ENCODE measurements around the gene SRSF4. TPM values are rescaled to one million over a fixed set of nuclear protein-coding genes. Genes with fewer than 3 reads are reported as not detected.

SRSF4 gene
- total RNA-seq, 1 donor from 2014 or later: 52.6 TPM

DNA sequence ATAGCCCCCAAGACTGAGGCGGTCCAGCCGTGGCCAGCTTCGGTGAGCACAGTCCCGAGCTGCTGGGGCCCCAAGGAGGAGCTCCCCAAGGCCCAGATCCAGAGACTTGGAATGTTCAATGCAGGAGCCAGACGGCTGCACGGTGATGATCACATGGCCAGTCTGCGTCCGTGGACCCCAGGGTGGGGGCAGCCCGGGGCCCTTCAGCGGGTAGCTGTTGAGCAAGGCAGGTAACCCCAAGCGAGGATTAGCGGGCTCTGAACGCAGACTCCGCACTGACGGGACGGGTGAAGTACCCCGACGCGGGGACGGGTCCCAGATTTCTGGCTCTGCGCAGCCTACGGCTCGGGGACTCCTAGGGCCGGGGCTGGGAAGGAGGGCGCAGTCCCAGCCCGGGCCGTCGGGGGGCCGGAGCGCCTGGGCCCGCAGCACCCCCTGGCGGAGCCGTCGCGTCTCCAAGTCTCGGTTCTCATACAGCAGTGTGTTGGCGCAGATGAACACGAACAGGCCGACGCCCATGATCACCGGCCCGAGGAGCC lies 60.7 kb downstream of the SRSF4 start:
- no peak overlapping the region for H2AFZ ChIP-seq (ENCODE audit: low read depth, low read length)
- H3K4me1 Mint-ChIP-seq (ENCODE audit: low read depth, unreplicated experiment): no peaks in the 10 kb centered on the region
- FAIRE-seq (no peak), DNase-seq (ENCODE audit: low read depth) (no peak)
- H3K27ac ChIP-seq (ENCODE audit: low read depth, low read length): no peak overlapping the region
- peak overlapping the region; percentile 57 for H3K4me3 ChIP-seq (ENCODE audit: insufficient read depth, low read depth, low read length)
- TF ChIP-seq EZH2 (IDR thresholded peaks at IDR 0.05; ENCODE audit: insufficient read depth, low read length): no peak
- TF ChIP-seq, protein P1, sequence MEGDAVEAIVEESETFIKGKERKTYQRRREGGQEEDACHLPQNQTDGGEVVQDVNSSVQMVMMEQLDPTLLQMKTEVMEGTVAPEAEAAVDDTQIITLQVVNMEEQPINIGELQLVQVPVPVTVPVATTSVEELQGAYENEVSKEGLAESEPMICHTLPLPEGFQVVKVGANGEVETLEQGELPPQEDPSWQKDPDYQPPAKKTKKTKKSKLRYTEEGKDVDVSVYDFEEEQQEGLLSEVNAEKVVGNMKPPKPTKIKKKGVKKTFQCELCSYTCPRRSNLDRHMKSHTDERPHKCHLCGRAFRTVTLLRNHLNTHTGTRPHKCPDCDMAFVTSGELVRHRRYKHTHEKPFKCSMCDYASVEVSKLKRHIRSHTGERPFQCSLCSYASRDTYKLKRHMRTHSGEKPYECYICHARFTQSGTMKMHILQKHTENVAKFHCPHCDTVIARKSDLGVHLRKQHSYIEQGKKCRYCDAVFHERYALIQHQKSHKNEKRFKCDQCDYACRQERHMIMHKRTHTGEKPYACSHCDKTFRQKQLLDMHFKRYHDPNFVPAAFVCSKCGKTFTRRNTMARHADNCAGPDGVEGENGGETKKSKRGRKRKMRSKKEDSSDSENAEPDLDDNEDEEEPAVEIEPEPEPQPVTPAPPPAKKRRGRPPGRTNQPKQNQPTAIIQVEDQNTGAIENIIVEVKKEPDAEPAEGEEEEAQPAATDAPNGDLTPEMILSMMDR (IDR thresholded peaks at IDR 0.05; ENCODE audit: insufficient read depth, low read depth, low read length): peak; percentile 32
- H3K36me3 Mint-ChIP-seq (ENCODE audit: low read depth, unreplicated experiment): peaks cover 6% of the 10 kb centered on the region
- H3K27ac Mint-ChIP-seq (ENCODE audit: unreplicated experiment): no peak overlapping the region
- no peaks in the 10 kb centered on the region for H3K9me3 Mint-ChIP-seq (ENCODE audit: unreplicated experiment)
- H3K9ac ChIP-seq (ENCODE audit: low read length): no peak overlapping the region
- no peaks in the 10 kb centered on the region for H3K79me2 ChIP-seq (ENCODE audit: insufficient read depth, low read length)
- peaks cover 14% of the 10 kb centered on the region for H4K20me1 ChIP-seq (ENCODE audit: insufficient read depth, low read length)
- peaks cover 4% of the 10 kb centered on the region for H3K27me3 Mint-ChIP-seq (ENCODE audit: low read depth, unreplicated experiment)
- peaks cover 22% of the 10 kb centered on the region for H3K4me1 ChIP-seq (ENCODE audit: insufficient read depth, low read length)
- no peaks in the 10 kb centered on the region for H3K9me3 ChIP-seq (ENCODE audit: insufficient read depth, low read depth, low read length)
- H3K36me3 ChIP-seq (ENCODE audit: insufficient read depth, low read length): no peaks in the 10 kb centered on the region
- H3K4me2 ChIP-seq (ENCODE audit: low read length): peak overlapping the region; percentile 98
- H3K4me3 Mint-ChIP-seq (ENCODE audit: unreplicated experiment): no peak overlapping the region
- no peaks in the 10 kb centered on the region for H3K27me3 ChIP-seq (ENCODE audit: insufficient read depth, low read length)

- no peak overlapping the region for H3K4me3 ChIP-seq (ENCODE audit: insufficient read depth, low read depth, low read length)
- H3K36me3 ChIP-seq (ENCODE audit: insufficient read depth, low read length): no peaks in the 10 kb centered on the region
- H3K9me3 ChIP-seq (ENCODE audit: insufficient read depth, low read depth, low read length): no peaks in the 10 kb centered on the region
- Mint-ChIP-seq H3K4me1 (ENCODE audit: low read depth, unreplicated experiment) (no peaks in the 10 kb centered on the region), H3K9me3 (ENCODE audit: unreplicated experiment) (no peaks in the 10 kb centered on the region), H3K27ac (ENCODE audit: unreplicated experiment) (no peak overlapping the region), H3K27me3 (ENCODE audit: low read depth, unreplicated experiment) (peaks cover 4% of the 10 kb centered on the region), H3K36me3 (ENCODE audit: low read depth, unreplicated experiment) (peaks cover 12% of the 10 kb centered on the region), H3K4me3 (ENCODE audit: unreplicated experiment) (no peak overlapping the region)
- H3K4me2 ChIP-seq (ENCODE audit: low read length): no peak overlapping the region
- TF ChIP-seq EZH2 (IDR thresholded peaks at IDR 0.05; ENCODE audit: insufficient read depth, low read length): no peak
- TF ChIP-seq, protein P1 (IDR thresholded peaks at IDR 0.05; ENCODE audit: insufficient read depth, low read depth, low read length): no peak
- no peak for FAIRE-seq
- no peak for DNase-seq (ENCODE audit: low read depth)
- H3K9ac ChIP-seq (ENCODE audit: low read length): no peak overlapping the region
- peaks cover 14% of the 10 kb centered on the region for H4K20me1 ChIP-seq (ENCODE audit: insufficient read depth, low read length)
- H3K79me2 ChIP-seq (ENCODE audit: insufficient read depth, low read length): no peaks in the 10 kb centered on the region
- peaks cover 22% of the 10 kb centered on the region for H3K4me1 ChIP-seq (ENCODE audit: insufficient read depth, low read length)
- H3K27me3 ChIP-seq (ENCODE audit: insufficient read depth, low read length): no peaks in the 10 kb centered on the region
- no peak overlapping the region for H2AFZ ChIP-seq (ENCODE audit: low read depth, low read length)
- no peak overlapping the region for H3K27ac ChIP-seq (ENCODE audit: low read depth, low read length)
Observed at GRCh38 chr1:29120367-29120766, 61.3 kb downstream of the SRSF4 start.

- Histone ChIP-seq H3K27me3 (ENCODE audit: insufficient read depth, low read length) (no peaks in the 10 kb centered on the region), H3K79me2 (ENCODE audit: insufficient read depth, low read length) (no peaks in the 10 kb centered on the region), H3K4me3 (ENCODE audit: insufficient read depth, low read depth, low read length) (no peak overlapping the region), H2AFZ (ENCODE audit: low read depth, low read length) (no peak overlapping the region), H4K20me1 (ENCODE audit: insufficient read depth, low read length) (peaks cover 14% of the 10 kb centered on the region), H3K27ac (ENCODE audit: low read depth, low read length) (no peak overlapping the region), H3K9me3 (ENCODE audit: insufficient read depth, low read depth, low read length) (no peaks in the 10 kb centered on the region), H3K4me1 (ENCODE audit: insufficient read depth, low read length) (peaks cover 22% of the 10 kb centered on the region), H3K36me3 (ENCODE audit: insufficient read depth, low read length) (no peaks in the 10 kb centered on the region), H3K9ac (ENCODE audit: low read length) (no peak overlapping the region), H3K4me2 (ENCODE audit: low read length) (no peak overlapping the region)
- TF ChIP-seq, protein P1 (IDR thresholded peaks at IDR 0.05; ENCODE audit: insufficient read depth, low read depth, low read length): no peak
- no peak for TF ChIP-seq EZH2 (IDR thresholded peaks at IDR 0.05; ENCODE audit: insufficient read depth, low read length)
- Mint-ChIP-seq H3K36me3 (ENCODE audit: low read depth, unreplicated experiment) (peaks cover 13% of the 10 kb centered on the region), H3K4me1 (ENCODE audit: low read depth, unreplicated experiment) (no peaks in the 10 kb centered on the region), H3K4me3 (ENCODE audit: unreplicated experiment) (no peak overlapping the region), H3K27me3 (ENCODE audit: low read depth, unreplicated experiment) (peaks cover 4% of the 10 kb centered on the region), H3K27ac (ENCODE audit: unreplicated experiment) (peak overlapping the region; percentile 26), H3K9me3 (ENCODE audit: unreplicated experiment) (no peaks in the 10 kb centered on the region)
- no peak for DNase-seq (ENCODE audit: low read depth)
- no peak for FAIRE-seq
Observed at GRCh38 chr1:29119121-29119929, 62.4 kb downstream of the SRSF4 start.
